Ovary (tissue), 9 donors: ENCODE results near the gene ORC3. TPM values are rescaled to one million over a fixed set of nuclear protein-coding genes. Genes with fewer than 3 reads are reported as not detected.
"Not testable (repeated sequence)": the region's sequence is repeated elsewhere in the genome, so short reads cannot be mapped to it uniquely, and the experiment has no call there.

ENCODE experiments used
- DNase-seq, 5 donors: peaks; one replicate each; pipeline ENCODE4 v3.0.0-alpha.2; 2019 to 2020
- H3K27ac ChIP-seq, 2 donors: fragments of 200-600 bp; one replicate each; pipeline versions ENCODE4 v1.5.1 to v1.8.0; 2019 to 2022
- H3K27me3 ChIP-seq: fragments of 200-600 bp; one replicate; pipeline ENCODE4 v1.8.0; 2022
- H3K36me3 ChIP-seq: fragments of 200-600 bp; sonication (generic); one replicate; pipeline ENCODE4 v1.5.1; 2019
- H3K4me1 ChIP-seq: one replicate; pipeline ENCODE4 v1.8.1; 2013; ENCODE audit warnings: mild to moderate bottlenecking, moderate library complexity; ENCODE audit not compliant: insufficient read depth
- H3K4me3 ChIP-seq: fragments of 200-600 bp; sonication (generic); one replicate; pipeline ENCODE4 v1.5.1; 2017
- H3K9me3 ChIP-seq, 2 donors: fragments of 200-600 bp in 1 of 2; sonication (generic) in 1 of 2; one replicate each; pipeline versions ENCODE4 v1.5.1 to v1.8.1; 2013 to 2019; ENCODE audit warnings: mild to moderate bottlenecking in 1 of 2, moderate library complexity in 1 of 2
- CTCF ChIP-seq, 3 donors: fragments of 450-650 bp in 2 of 3; fragments of 200-600 bp in 1 of 3; IDR thresholded peaks; one replicate each; pipeline versions ENCODE4 v1.5.1 to v1.8.0; 2016 to 2022; ENCODE audit warnings: antibody characterized with exemption in 3 of 3, mild to moderate bottlenecking in 1 of 3
- EP300 ChIP-seq: sonication (generic); formaldehyde crosslinking; IDR thresholded peaks from one replicate; pipeline ENCODE4 v1.6.1; 2017; ENCODE audit warnings: antibody characterized with exemption
- POLR2A ChIP-seq: fragments of 450-650 bp; IDR thresholded peaks from one replicate; pipeline ENCODE4 v1.6.1; 2017; ENCODE audit warnings: antibody characterized with exemption, mild to moderate bottlenecking, moderate library complexity
- WGBS, 3 donors: extraction: QIAGEN DNeasy Blood & Tissue Kit in 1 of 3; methylation state at CpG; one replicate each; pipeline versions ENCODE4 v1.1.5 to v1.1.7; 2013 to 2017; 5-methylcytosine and 5-hydroxymethylcytosine counted together
- intact Hi-C, 4 donors: fragments of 100-400 bp; cut with DNase I; formaldehyde crosslinking; loops; one replicate each; pipeline versions ENCODE4 v1.11.0 to v1.15.1; 2022 to 2023
- polyA plus RNA-seq, 2 donors: library from polyadenylated mRNA; stranded (reverse); fragments of 200-250 nt in 1 of 2; fragments of 350-450 nt in 1 of 2; fragmentation: Illumina TruSeq in 1 of 2; extraction: RNeasy Lipid Tissue Mini Kit (QIAGEN cat#74804) in 1 of 2; gene quantifications; one replicate each; pipeline ENCODE4 v1.2.3, GENCODE V29; 2013 to 2014
- total RNA-seq, 7 donors: library from RNA; depleted of rRNA in 2 of 7; stranded (reverse); fragments of >200 nt in 2 of 7; fragmentation: NEBNext Ultra II Directional in 3 of 7; extraction: Animal tissue kit (Norgen Biotek cat#: 25700) in 3 of 7; gene quantifications; one replicate each; pipeline versions ENCODE4 v1.1.0 to v1.2.4, GENCODE V29; 2016 to 2023
- donor health status: DM: no; HTN: no; CAD: no; lungs with moderate emphysema.
- donor health status: DM: no; HTN: no; CAD: no.
- donor health status: Bipolar disorder and iron deficiency.
- donor health status: DM: yes; HTN: yes; CAD: no.
- donor health status: DM: no; HTN: no; CAD: no.
- donor health status: DM: yes; HTN: yes; CAD: no.

Gene ORC3
- total and polyA plus RNA-seq, 9 donors: 17.4 to 35.8 (median 26.0) TPM

DNA sequence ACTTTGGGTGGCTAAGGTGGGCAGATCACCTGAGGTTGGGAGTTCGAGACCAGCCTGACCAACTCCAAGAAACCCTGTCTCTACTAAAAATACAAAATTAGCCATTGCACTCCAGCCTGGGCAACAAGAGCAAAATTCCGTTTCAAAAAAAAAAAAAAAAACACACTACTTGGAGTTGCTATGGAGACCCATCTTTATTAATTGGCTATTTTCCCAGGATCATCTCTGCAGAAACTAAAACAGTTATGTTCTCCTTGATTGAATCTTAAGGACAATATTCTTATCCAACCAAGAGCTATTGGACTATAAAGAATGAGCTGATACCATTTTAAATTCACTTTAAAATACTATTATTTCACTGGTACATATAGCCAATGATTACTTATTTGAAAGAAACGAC is 97.4 kb downstream of the ORC3 start:
- peaks cover 12% of the 10 kb centered on the region for H3K4me1 ChIP-seq
- WGBS, 3 donors: 39 to 46% (median 42%) methylated on average over 3 of the region's 3 CpGs
- H3K9me3 ChIP-seq: no peaks in the 10 kb centered on the region
- H3K4me3 ChIP-seq: no peak overlapping the region
- intact Hi-C loops: no loop called here
- DNase-seq: no peak
- H3K36me3 ChIP-seq: no peaks in the 10 kb centered on the region
- no peaks in the 10 kb centered on the region for H3K27me3 ChIP-seq
- TF ChIP-seq POLR2A: no peak
- no peak for TF ChIP-seq CTCF (IDR thresholded peaks at IDR 0.05)
- no peak for TF ChIP-seq EP300
- H3K27ac ChIP-seq: no peak overlapping the region

- H3K27me3 ChIP-seq, H3K27ac ChIP-seq, H3K9me3 ChIP-seq, H3K36me3 ChIP-seq, H3K4me3 ChIP-seq, intact Hi-C loops, DNase-seq: not testable (repeated sequence)
- 79 to 88% (median 83%) methylated on average over 9 of the region's 9 CpGs for WGBS, 3 donors
- peaks cover 12% of the 10 kb centered on the region for H3K4me1 ChIP-seq
Observed at GRCh38 chr6:87687893-87688292, 98.0 kb downstream of the ORC3 start.

DNA sequence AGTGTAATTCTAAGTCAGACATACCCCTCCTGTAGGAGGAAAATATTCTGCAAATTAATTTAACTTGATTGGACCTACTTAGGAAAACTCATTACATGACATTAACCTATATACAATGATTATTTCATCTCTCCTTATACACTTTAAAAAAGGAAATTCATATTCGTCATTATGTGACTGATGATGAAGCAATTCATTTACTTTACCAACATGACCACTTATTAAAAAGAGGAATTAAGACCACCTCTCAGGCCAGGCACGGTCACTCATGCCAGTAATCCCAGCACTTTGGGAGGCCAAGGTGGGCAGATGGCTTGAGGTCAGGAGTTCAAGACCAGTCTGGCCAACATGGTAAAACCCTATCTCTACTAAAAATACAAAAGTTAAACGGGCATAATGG is 100.5 kb downstream of the ORC3 start:
- Histone ChIP-seq H3K27me3 (no peaks in the 10 kb centered on the region), H3K27ac (no peak overlapping the region), H3K4me1 (peaks cover 12% of the 10 kb centered on the region), H3K36me3 (no peaks in the 10 kb centered on the region), H3K4me3 (no peak overlapping the region), H3K9me3 (no peaks in the 10 kb centered on the region)
- TF ChIP-seq CTCF (IDR thresholded peaks at IDR 0.05) (no peak), POLR2A (no peak), EP300 (no peak)
- no peak for DNase-seq
- intact Hi-C loops: no loop called here
- 78 to 88% (median 80%) methylated on average over 3 of the region's 3 CpGs for WGBS, 3 donors

DNA sequence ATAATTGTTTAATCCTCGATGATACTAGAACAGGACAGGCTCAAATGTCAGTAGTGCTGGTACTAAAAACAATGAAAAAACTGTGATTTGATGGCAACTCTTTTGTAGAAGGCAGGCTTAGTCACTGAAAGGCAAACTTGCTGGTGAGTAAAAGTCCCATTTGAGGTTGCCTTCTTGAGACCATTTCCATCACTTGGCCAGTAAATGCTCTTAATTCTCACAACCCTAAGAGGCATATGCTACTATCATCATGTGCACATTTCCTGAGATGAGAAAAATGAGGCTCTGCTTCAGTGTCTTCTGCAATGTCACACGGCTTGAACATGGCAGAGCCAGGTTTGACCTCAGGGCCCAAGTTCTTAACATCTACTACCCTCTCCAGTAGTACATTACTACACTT is 102.2 kb downstream of the ORC3 start:
- no peaks in the 10 kb centered on the region for H3K9me3 ChIP-seq
- no peak overlapping the region for H3K27ac ChIP-seq
- H3K4me1 ChIP-seq: peaks cover 16% of the 10 kb centered on the region
- WGBS, 3 donors: 55 to 68% (median 65%) methylated on average over 2 of the region's 2 CpGs
- intact Hi-C loops: no loop called here
- no peaks in the 10 kb centered on the region for H3K27me3 ChIP-seq
- no peak for DNase-seq
- H3K4me3 ChIP-seq: no peak overlapping the region
- TF ChIP-seq POLR2A (no peak), CTCF (IDR thresholded peaks at IDR 0.05) (no peak), EP300 (no peak)
- no peaks in the 10 kb centered on the region for H3K36me3 ChIP-seq

- H3K4me1 ChIP-seq: peaks cover 13% of the 10 kb centered on the region
- WGBS, 3 donors: 89 to 96% (median 91%) methylated on average over 12 of the region's 12 CpGs
- not testable (repeated sequence) for H3K27ac ChIP-seq
Observed at GRCh38 chr6:87696817-87697216, 106.9 kb downstream of the ORC3 start.

More at GRCh38 chr6:87696817-87697216, 106.9 kb downstream of the ORC3 start:
- intact Hi-C loops, H3K27me3 ChIP-seq, DNase-seq, H3K36me3 ChIP-seq, H3K9me3 ChIP-seq, H3K4me3 ChIP-seq: not testable (repeated sequence)
